ENCODE results near the gene NEK6.

DNA sequence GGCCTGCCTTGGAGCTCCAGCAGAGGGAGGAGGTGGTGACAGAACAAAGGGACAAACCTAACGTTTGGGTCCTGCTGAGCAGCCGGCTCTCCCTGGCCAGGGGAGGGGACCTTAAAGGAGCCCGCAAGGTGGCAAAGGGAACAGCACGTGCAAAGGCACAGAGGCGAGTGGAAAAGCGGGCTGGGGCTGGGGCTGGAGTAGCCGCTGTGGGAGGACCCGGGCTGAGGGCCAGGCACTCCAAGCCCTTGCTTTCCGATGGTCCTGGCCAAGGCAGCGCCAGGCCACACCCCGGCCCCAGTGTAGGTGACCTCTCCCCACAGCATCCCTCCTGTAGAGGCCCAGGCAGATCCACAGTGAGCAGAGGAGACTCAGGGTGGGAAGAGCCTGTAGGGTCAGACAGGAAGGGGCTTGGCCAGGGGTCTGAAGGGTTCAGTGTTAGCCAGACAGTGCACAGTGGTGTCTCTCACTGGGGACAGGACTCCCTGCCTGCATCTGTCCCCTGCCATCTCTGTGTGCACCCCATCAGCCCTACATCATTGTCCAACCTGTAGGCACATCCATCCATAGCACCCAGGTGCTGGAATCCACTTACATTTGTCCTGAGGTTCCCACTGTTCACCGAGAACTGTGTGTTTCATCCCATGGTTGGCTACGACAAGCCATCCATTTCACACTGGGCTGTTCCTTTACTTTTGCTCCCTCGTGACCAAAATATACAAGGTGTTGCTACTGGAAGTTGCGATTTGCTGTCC lies 77.0 kb downstream of the NEK6 start:
- TF ChIP-seq, protein P1, sequence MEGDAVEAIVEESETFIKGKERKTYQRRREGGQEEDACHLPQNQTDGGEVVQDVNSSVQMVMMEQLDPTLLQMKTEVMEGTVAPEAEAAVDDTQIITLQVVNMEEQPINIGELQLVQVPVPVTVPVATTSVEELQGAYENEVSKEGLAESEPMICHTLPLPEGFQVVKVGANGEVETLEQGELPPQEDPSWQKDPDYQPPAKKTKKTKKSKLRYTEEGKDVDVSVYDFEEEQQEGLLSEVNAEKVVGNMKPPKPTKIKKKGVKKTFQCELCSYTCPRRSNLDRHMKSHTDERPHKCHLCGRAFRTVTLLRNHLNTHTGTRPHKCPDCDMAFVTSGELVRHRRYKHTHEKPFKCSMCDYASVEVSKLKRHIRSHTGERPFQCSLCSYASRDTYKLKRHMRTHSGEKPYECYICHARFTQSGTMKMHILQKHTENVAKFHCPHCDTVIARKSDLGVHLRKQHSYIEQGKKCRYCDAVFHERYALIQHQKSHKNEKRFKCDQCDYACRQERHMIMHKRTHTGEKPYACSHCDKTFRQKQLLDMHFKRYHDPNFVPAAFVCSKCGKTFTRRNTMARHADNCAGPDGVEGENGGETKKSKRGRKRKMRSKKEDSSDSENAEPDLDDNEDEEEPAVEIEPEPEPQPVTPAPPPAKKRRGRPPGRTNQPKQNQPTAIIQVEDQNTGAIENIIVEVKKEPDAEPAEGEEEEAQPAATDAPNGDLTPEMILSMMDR (IDR thresholded peaks at IDR 0.05): no peak
- TF ChIP-seq POLR2A (IDR thresholded peaks at IDR 0.05): no peak

Data from testis (tissue), 2 donors.